C1 segment of cervical spinal cord (tissue), 14 donors: ENCODE results near the gene ECSIT.
A peak's percentile ranks its signal among the peaks of the same experiment; 100 is the strongest.

Source experiments
- DNase-seq, 14 donors: peaks; one replicate each; lab custom pipeline; 2025; lab: John Stamatoyannopoulos, UW

ECSIT gene

DNA sequence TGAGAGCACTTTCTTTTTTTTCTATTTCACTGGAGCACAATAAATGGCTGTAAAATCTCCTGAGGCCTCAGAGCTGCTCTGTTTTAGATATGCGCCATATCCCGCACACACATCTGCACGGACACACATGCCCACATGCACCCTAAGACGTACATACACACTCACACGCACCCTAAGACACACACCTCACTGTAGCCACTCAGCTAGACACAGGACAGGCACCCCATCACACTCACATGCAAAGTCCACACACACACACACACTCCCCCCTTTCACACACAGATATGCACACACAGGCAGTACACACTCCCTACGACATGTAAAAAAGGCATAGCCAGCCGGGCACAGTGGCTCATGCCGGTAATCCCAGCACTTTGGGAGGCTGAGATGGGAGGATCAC, 21.3 kb upstream of the ECSIT start:
- no peak for DNase-seq

GRCh38 chr19:11549386-11549953, 20.5 kb upstream of the ECSIT start:
- no peak for DNase-seq

- DNase-seq: no peak
Observed at GRCh38 chr19:11547929-11548700, 19.2 kb upstream of the ECSIT start.

- no peak for DNase-seq
Observed at GRCh38 chr19:11541238-11541637, 12.3 kb upstream of the ECSIT start.

DNA sequence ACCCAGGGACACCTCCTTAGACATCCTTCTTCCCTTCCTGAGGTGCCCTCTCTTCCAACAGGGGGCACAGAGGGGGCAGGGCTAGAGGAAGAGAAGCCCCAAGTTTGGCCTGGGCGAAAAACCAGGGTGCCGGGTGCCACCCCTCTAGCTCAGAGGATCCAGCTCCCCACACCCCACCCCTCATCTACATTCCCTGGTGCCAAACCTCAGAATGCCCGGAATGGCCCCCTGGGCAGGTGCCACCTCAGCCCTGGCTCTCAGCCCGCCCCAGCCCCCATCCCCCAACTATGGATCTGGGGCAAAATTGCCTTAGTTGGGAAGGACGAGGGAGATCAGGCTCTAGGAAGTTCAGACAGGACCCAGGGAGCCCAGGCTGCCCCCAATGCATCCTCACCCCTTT, 11.7 kb upstream of the ECSIT start:
- DNase-seq: no peak

DNA sequence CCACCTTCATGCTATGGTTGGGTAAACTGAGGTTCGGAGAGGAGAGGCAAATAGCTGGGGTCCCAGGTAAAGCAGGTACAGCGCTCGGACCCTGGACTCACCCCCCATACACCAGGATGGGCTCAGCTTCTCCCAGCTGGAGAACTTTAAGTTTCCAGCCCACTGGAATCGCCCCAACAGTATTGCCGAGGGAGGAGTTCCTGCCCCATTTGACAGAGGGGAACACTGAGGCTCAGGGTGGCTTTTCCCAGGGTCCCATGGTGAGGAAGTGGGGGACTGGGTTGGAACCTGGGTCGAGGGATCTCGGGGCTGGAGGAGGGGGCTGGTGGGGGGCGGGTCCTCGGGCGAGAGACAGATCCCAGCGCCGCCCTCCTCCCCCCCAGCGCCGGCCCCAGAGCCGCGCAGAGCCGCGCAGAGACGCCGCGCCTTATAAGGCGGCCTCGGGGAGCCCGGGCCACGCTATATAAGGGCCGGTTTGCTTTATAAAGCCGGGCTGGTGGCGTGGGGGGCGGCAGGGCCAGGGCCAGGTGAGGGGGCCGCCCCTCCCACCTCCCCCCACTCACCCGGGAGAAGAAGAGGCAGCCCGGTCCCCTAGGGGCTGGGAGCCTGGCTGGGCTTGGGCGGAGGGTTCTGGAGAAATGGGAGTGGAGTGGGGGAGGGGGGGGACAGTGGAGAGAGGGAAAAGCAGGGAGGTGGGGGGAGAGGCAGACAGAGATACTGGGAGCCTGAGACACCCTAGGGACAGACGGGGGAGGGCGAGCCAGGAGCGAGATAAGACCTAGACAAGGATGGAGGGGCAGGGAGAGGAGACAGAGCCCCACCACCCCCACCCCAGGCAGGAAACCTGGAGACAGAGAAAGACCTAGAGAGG, 10.8 kb upstream of the ECSIT start:
- no peak for DNase-seq

DNA sequence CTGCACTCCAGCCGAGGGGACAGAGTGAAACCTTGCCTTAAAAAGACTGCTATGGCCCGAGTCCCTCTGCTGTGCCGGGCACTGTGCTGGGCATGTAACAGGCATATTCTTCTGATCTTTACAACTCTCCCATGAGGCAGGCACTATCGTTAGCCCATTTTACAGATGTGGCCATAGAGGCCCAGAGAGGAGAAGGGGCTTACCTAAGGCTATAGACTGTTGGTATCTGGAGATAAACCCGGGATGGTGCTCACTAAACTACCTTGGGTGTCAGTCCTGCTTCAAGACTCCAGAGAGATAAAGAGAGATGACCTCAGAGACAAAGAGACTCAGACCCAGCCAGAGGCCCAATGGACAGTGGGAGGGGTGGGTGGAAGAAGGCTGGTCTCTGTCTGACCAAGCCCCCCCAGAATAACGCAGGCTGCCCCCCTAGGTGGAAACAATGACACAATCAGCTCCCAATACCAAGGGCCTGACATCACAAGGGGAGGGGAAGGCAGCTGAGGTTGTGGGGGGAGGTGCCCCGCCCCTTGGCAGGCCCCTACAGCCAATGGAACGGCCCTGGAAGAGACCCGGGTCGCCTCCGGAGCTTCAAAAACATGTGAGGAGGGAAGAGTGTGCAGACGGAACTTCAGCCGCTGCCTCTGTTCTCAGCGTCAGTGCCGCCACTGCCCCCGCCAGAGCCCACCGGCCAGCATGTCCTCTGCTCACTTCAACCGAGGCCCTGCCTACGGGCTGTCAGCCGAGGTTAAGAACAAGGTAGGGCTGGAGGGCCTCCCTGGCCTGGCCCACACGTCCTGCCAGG, 9.5 kb upstream of the ECSIT start, which contains the start of gene CNN1:
TSS of gene CNN1 (plus strand) at position 620 of the 805 bp plus-strand sequence. CDS start at position 697, 77 bp downstream.
- DNase-seq: no peak

DNA sequence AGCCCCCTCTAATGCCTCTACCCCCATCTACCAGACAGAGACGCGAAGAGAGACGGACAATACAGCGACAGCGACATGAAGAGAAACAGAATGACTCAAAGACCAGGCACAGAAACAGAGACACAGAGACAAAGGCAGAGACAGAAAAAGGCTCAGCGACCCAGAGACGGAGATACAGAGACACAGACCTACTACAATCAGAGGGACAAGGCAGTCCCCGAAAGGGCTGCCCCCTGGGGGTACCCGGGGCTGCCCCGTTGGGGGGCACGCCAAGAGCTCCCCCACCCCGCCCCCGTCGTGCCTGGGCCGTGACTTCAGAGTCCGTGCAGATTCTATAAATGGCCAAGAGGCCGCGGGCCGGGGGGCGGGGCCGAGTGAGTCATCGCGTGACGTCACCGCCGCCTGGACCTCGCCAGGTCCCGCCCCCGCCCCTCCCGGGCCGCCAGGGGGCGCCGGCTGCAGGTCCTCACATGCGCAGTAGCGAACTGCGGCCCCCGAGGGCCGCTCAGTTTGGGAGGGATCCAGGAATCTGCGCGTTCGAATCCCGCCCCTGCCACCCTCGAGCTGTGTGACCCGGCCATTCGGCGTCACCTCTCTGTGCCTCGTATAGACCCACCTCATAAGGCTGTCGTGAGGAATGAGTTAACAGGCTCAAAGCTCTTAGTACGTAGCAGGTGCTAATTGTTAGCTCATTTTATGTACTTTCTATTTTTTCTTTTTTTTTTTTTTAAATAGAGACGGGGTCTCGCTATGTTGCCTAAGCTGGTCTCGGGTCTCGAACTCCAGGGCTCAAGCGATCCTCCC, 7.1 kb upstream of the ECSIT start:
- DNase-seq: peak in 13 of 14 donors; percentile 27 to 86 (median 76)

DNA sequence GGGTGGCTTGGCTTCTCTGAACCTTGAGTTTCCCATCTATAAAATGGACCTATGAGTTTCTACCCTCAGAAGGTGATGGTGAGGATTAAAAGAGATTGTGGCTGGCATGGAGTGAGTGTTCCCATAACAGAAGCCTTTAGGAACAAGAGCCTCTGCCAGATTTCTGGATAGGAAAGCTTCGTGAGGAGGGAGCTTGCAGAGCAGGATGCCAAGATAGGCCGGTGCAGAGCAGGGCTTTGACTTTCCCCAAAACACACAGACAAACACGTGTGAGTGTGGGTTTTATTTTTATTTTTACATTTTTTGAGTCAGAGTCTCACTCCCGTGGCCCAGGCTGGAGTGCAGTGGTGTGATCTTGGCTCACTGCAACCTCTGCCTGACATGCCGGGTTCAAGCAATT, 6.0 kb upstream of the ECSIT start:
- DNase-seq: no peak

GRCh38 chr19:11534538-11534937, 5.6 kb upstream of the ECSIT start:
- DNase-seq: no peak

GRCh38 chr19:11530432-11530831, 1.5 kb upstream of the ECSIT start:
- DNase-seq: peak; percentile 6 to 96 (median 78)

GRCh38 chr19:11519138-11519537, 9.8 kb downstream of the ECSIT start:
- DNase-seq: no peak

DNA sequence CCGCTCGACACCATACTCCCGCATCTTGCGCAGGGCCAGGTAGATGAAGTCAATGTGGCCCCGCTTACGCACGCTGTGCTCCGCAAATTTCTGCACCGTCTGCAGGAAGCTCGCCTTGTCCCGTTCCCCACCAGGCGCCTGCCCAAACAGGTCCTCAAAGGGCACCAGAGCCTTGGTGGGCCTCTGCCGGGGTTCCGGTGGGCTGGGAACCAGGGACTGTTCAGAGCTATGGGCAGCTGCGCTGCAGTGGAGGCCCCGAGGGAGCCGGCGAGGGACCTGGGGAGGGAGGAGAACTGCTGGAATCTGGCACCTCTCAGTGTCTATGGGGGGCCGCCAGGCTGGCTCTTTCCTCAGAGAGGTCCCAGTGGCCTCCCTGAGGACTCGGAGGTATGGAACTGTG, 15.0 kb downstream of the ECSIT start:
- DNase-seq: no peak

- no peak for DNase-seq
Observed at GRCh38 chr19:11510444-11510843, 18.5 kb downstream of the ECSIT start.

DNA sequence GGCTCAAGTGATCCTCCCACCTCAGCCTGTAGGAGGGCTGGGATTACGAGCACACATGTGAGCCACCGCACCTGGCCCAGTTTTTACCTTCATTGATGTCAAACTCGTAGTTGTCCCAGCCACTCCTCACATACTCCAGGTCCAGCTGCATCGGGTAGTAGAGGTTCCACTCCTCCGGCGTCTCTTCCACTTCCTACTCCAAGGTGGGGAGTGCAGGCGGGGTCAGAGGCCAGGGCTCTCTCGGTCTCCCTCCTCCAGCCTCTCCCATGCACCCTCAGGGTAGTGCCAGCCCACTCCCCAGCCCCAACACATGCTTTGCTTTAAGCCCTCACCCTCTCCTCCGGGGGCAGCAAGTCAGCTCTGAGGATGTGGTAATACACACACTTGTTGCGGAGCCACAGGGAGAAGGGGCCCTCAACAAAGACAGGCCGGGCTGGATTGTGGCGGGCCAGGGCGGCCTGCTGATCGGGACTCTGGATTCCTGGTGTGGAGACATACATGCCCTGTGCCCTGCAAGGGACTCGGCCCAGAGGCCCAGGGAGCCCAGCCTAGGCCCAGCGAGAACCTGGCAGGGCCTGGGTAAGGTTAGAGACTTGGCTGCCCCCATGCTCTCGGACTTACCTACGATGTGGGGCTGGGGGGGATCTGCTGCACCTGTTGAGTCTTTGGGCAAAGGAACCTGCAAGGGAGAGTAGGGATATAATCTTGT, 21.4 kb downstream of the ECSIT start:
- no peak for DNase-seq

DNA sequence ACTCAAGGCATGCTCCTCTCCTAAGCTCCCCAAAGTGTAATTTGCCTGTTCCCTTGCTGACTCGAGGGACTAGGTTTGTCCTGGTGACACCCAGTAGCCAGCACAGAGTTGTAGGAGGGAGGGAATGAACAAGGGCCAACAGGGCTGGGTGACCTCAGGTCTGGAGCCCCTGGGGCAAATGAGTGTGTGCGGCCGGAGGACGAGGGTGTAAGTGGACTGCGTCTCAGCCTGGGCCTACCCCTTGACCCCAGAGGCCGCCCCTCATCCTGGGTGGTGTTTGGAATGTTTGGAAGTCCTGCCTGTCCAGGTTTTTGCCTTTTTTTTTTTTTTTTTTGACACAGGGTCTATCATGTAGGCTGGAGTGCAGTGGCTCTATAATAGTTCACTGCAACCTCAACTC, 22.0 kb downstream of the ECSIT start:
- no peak for DNase-seq

GRCh38 chr19:11506101-11506555, 22.8 kb downstream of the ECSIT start:
- DNase-seq: no peak

DNA sequence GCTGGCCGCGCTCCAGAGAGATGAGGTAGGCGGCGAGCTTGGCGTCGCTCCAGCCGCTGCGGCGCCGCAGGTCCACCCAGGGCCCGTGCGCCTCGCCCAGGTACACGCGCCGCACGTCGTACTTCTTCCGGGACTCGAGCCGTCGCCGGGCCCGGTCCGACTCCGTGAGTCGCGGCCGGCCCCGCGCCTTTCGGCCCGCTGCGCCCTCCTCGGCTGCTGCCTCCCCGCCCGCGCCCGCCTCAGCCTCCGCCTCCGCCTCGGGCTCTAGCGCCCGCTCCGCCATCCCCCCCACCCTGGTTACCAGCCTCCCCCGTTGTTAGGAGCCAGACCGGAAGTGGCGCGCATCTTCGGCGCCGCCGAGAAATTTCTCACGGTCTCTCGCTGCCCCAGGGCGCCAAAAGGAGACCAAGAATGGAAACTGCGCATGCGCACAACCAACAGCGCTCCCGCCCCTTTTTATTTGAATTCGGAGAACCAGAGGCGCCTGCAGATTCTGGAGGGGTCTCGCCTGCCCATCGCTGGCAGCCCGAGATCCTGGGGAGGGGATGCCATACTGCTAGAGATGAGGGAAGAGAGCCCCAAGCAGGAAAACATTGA, 23.3 kb downstream of the ECSIT start, which contains the start of gene ZNF653:
TSS of gene ZNF653 (minus strand) at position 336 of the 597 bp plus-strand sequence. CDS start at position 283, 53 bp downstream.
- peak; percentile 71 to 95 (median 88) for DNase-seq

DNA sequence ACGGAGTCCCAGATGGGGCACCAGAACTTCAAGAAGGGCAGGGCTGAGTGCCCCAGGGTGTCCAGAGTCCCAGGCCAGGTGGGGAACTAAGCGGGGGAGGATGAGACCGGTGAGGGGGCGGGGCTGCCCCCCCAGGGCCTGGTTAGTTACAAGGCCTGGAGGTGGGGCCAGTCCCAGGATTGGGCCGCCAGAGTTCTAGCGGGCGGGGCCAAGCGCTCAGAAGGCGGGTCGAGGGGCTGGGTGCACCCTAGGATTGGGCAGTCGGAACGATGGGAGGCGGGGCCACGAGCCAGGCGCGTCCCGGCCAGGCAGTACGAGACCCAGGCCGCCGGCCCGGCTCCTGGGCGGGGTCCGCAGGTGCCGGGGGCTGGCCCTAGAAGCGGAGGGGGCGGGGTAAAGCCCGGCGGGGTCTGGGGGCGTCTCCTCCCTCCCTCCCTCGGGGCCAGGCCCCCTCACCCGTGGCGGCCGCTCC, 23.9 kb downstream of the ECSIT start:
- DNase-seq: peak; percentile 72 to 97 (median 88)
